Ovary (tissue), 9 donors: ENCODE data around the gene CACNB4. TPM values are rescaled to one million over a fixed set of nuclear protein-coding genes. Genes with fewer than 3 reads are reported as not detected.

Source experiments
- DNase-seq, 5 donors: peaks; one replicate each; pipeline ENCODE4 v3.0.0-alpha.2; 2019 to 2020
- H3K27ac ChIP-seq, 2 donors: fragments of 200-600 bp; one replicate each; pipeline versions ENCODE4 v1.5.1 to v1.8.0; 2019 to 2022
- H3K27me3 ChIP-seq: fragments of 200-600 bp; one replicate; pipeline ENCODE4 v1.8.0; 2022
- H3K36me3 ChIP-seq: fragments of 200-600 bp; sonication (generic); one replicate; pipeline ENCODE4 v1.5.1; 2019
- H3K4me1 ChIP-seq: one replicate; pipeline ENCODE4 v1.8.1; 2013; ENCODE audit warnings: mild to moderate bottlenecking, moderate library complexity; ENCODE audit not compliant: insufficient read depth
- H3K4me3 ChIP-seq: fragments of 200-600 bp; sonication (generic); one replicate; pipeline ENCODE4 v1.5.1; 2017
- H3K9me3 ChIP-seq, 2 donors: fragments of 200-600 bp in 1 of 2; sonication (generic) in 1 of 2; one replicate each; pipeline versions ENCODE4 v1.5.1 to v1.8.1; 2013 to 2019; ENCODE audit warnings: mild to moderate bottlenecking in 1 of 2, moderate library complexity in 1 of 2
- CTCF ChIP-seq, 3 donors: fragments of 450-650 bp in 2 of 3; fragments of 200-600 bp in 1 of 3; IDR thresholded peaks; one replicate each; pipeline versions ENCODE4 v1.5.1 to v1.8.0; 2016 to 2022; ENCODE audit warnings: antibody characterized with exemption in 3 of 3, mild to moderate bottlenecking in 1 of 3
- EP300 ChIP-seq: sonication (generic); formaldehyde crosslinking; IDR thresholded peaks from one replicate; pipeline ENCODE4 v1.6.1; 2017; ENCODE audit warnings: antibody characterized with exemption
- POLR2A ChIP-seq: fragments of 450-650 bp; IDR thresholded peaks from one replicate; pipeline ENCODE4 v1.6.1; 2017; ENCODE audit warnings: antibody characterized with exemption, mild to moderate bottlenecking, moderate library complexity
- WGBS, 3 donors: extraction: QIAGEN DNeasy Blood & Tissue Kit in 1 of 3; methylation state at CpG; one replicate each; pipeline versions ENCODE4 v1.1.5 to v1.1.7; 2013 to 2017; 5-methylcytosine and 5-hydroxymethylcytosine counted together
- intact Hi-C, 4 donors: fragments of 100-400 bp; cut with DNase I; formaldehyde crosslinking; loops; one replicate each; pipeline versions ENCODE4 v1.11.0 to v1.15.1; 2022 to 2023
- polyA plus RNA-seq, 2 donors: library from polyadenylated mRNA; stranded (reverse); fragments of 200-250 nt in 1 of 2; fragments of 350-450 nt in 1 of 2; fragmentation: Illumina TruSeq in 1 of 2; extraction: RNeasy Lipid Tissue Mini Kit (QIAGEN cat#74804) in 1 of 2; gene quantifications; one replicate each; pipeline ENCODE4 v1.2.3, GENCODE V29; 2013 to 2014
- total RNA-seq, 7 donors: library from RNA; depleted of rRNA in 2 of 7; stranded (reverse); fragments of >200 nt in 2 of 7; fragmentation: NEBNext Ultra II Directional in 3 of 7; extraction: Animal tissue kit (Norgen Biotek cat#: 25700) in 3 of 7; gene quantifications; one replicate each; pipeline versions ENCODE4 v1.1.0 to v1.2.4, GENCODE V29; 2016 to 2023
- donor health status: DM: no; HTN: no; CAD: no; lungs with moderate emphysema.
- donor health status: DM: no; HTN: no; CAD: no.
- donor health status: Bipolar disorder and iron deficiency.
- donor health status: DM: yes; HTN: yes; CAD: no.
- donor health status: DM: no; HTN: no; CAD: no.
- donor health status: DM: yes; HTN: yes; CAD: no.

The CACNB4 gene
- total and polyA plus RNA-seq, 9 donors = 0.23 to 1.9 (median 1.0) TPM

- intact Hi-C loops = no loop called here
- no peaks in the 10 kb centered on the region for H3K4me1 ChIP-seq
- no peak overlapping the region for H3K4me3 ChIP-seq
- DNase-seq = no peak
- peaks cover 0 to 3% of the 10 kb centered on the region in 2 donors for H3K9me3 ChIP-seq
- WGBS, 3 donors = 84 to 87% (median 85%) methylated on average over 7 of the region's 7 CpGs
- H3K36me3 ChIP-seq = no peaks in the 10 kb centered on the region
- no peaks in the 10 kb centered on the region for H3K27me3 ChIP-seq
- no peak for TF ChIP-seq POLR2A
- no peak for TF ChIP-seq EP300
- no peak for TF ChIP-seq CTCF (IDR thresholded peaks at IDR 0.05)
- H3K27ac ChIP-seq = no peak overlapping the region
These were observed 207.2 kb downstream of the CACNB4 start for GRCh38 chr2:151891566-151892194.

- DNase-seq = no peak
- TF ChIP-seq EP300 = no peak
- TF ChIP-seq POLR2A = no peak
- TF ChIP-seq CTCF (IDR thresholded peaks at IDR 0.05) = no peak
- 83 to 84% (median 83%) methylated on average over 2 of the region's 2 CpGs for WGBS, 3 donors
- H3K4me3 ChIP-seq = no peak overlapping the region
- H3K4me1 ChIP-seq = no peaks in the 10 kb centered on the region
- no peaks in the 10 kb centered on the region for H3K36me3 ChIP-seq
- no peaks in the 10 kb centered on the region for H3K27me3 ChIP-seq
- no peak overlapping the region for H3K27ac ChIP-seq
- no peaks in the 10 kb centered on the region for H3K9me3 ChIP-seq
- intact Hi-C loops = no loop called here
These were observed 211.7 kb downstream of the CACNB4 start for GRCh38 chr2:151887164-151887563.

GRCh38 chr2:151886241-151886640 is 212.6 kb downstream of the CACNB4 start:
- H3K4me3 ChIP-seq = no peak overlapping the region
- no peaks in the 10 kb centered on the region for H3K36me3 ChIP-seq
- intact Hi-C loops = no loop called here
- no peak for DNase-seq
- no peaks in the 10 kb centered on the region for H3K9me3 ChIP-seq
- H3K4me1 ChIP-seq = no peaks in the 10 kb centered on the region
- TF ChIP-seq POLR2A = no peak
- TF ChIP-seq EP300 = no peak
- no peak for TF ChIP-seq CTCF (IDR thresholded peaks at IDR 0.05)
- H3K27ac ChIP-seq = no peak overlapping the region
- no peaks in the 10 kb centered on the region for H3K27me3 ChIP-seq
- 86 to 100% (median 94%) methylated on average over 1 of the region's 1 CpG for WGBS, 3 donors

GRCh38 chr2:151882786-151883445 is 215.9 kb downstream of the CACNB4 start:
- intact Hi-C loops = no loop called here
- no peak overlapping the region for H3K27ac ChIP-seq
- TF ChIP-seq POLR2A = no peak
- TF ChIP-seq EP300 = no peak
- TF ChIP-seq CTCF (IDR thresholded peaks at IDR 0.05) = no peak

More at GRCh38 chr2:151882786-151883445, 215.9 kb downstream of the CACNB4 start:
- H3K36me3 ChIP-seq = no peaks in the 10 kb centered on the region
- H3K4me1 ChIP-seq = no peaks in the 10 kb centered on the region
- H3K9me3 ChIP-seq = no peaks in the 10 kb centered on the region
- no peak overlapping the region for H3K4me3 ChIP-seq
- no peak for DNase-seq
- 88 to 92% (median 90%) methylated on average over 10 of the region's 10 CpGs for WGBS, 3 donors
- no peaks in the 10 kb centered on the region for H3K27me3 ChIP-seq
